PFSK-1 (cell line): Measurements from ENCODE around the gene LASP1.

Source experiments
- POLR2AphosphoS5 ChIP-seq: IDR thresholded peaks from 2 replicates; pipeline ENCODE4 v1.6.1; 2012; ENCODE audit warnings: low read depth, mild to moderate bottlenecking, control low read depth, low read length, moderate library complexity
- TAF1 ChIP-seq: IDR thresholded peaks from 2 replicates; pipeline ENCODE4 v1.6.1; 2012; ENCODE audit warnings: low read length, control low read depth, borderline replicate concordance; ENCODE audit not compliant: insufficient read depth

DNA sequence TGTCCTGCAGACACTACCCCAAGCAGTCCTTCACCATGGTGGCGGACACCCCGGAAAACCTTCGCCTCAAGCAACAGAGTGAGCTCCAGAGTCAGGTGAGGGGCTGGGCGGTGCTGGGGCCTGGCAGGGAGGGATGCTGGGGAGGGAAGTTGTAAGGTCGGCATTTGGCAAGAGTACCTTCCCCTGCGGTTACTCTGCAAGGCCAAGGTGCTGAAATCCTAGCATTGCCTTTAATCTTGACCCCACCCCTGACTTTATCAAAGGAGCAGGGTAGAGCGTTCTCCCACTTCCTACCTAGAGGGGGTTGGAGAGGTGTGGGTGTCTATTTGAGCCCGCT, 20.5 kb downstream of the LASP1 start:
- TF ChIP-seq TAF1 = no peak
- no peak for TF ChIP-seq POLR2AphosphoS5
